ENCODE measurements around the gene WIZ. TPM values are rescaled to one million over a fixed set of nuclear protein-coding genes. Genes with fewer than 3 reads are reported as not detected.
"Not testable (repeated sequence)": the region's sequence is repeated elsewhere in the genome, so short reads cannot be mapped to it uniquely, and the experiment has no call there.

The WIZ gene
- total RNA-seq, 1 experiment from 2014 or later = 24.3 TPM

DNA sequence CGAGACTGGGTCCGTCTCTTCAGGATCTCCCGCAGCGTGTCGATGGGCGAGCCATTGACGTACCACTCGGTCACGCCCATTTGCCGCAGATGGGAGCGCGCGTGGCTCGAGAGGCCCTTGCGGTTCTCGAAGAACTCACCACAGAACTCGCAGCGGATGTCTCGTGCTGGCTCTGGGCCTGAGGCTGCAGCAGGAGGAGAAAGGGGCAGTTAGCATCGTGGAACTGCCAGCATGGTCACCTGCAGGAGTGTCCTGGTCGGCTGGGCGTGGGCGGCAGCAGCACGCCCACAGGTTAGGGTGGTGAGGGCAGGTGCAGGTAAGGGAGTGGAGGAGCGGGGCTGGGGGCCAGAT lies 22.4 kb downstream of the WIZ start:
- Histone ChIP-seq H3K4me3 (no peak overlapping the region), H3K9me3 (peaks cover 10% of the 10 kb centered on the region), H3K36me3 (peaks cover 93% of the 10 kb centered on the region), H3K27me3 (no peaks in the 10 kb centered on the region)
- DNase-seq = no peak

DNA sequence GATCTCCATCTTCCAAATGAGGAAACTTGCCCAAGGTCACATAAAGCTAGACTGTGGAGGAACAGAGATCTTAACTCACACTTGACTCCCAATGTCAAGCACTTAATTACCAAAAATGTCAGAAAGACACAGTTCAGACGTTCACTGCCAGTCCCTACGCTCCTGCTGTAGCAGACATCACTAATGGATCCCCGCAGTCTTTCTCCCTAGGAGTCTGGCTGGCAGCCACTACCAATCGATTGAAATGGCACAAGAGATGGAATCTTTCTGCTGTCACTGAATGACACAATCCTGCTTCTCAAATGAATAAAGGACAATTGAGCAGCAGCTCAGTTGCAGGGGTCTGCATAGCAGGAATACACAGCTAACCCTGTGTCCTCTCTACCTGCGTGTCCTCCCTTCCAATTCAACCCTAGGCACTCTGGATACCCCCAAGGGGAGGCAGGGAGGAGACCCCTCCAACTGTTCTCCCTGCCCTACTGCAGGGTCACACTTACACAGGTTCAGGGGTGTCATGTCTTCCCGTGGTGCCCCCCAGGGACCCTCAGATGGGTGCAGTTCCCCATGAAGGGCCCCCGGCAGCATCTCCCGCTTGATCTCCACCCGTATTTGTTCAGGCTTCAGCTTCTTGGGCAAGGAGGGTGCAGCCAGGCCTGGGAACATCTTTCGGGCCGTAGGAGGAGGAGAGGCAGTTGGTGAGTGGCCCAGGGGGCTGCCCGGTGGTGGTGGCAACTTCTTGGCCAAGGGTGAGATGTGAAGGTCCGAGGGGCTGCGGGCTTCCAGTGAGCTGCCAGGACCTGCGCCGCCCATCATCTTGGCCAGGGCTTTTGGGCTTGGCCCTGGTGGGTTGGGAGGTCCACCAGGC lies 23.0 kb downstream of the WIZ start:
- Histone ChIP-seq H3K27me3 (no peaks in the 10 kb centered on the region), H3K36me3 (peaks cover 90% of the 10 kb centered on the region), H3K4me3 (no peak overlapping the region), H3K9me3 (peaks cover 10% of the 10 kb centered on the region)
- no peak for DNase-seq

DNA sequence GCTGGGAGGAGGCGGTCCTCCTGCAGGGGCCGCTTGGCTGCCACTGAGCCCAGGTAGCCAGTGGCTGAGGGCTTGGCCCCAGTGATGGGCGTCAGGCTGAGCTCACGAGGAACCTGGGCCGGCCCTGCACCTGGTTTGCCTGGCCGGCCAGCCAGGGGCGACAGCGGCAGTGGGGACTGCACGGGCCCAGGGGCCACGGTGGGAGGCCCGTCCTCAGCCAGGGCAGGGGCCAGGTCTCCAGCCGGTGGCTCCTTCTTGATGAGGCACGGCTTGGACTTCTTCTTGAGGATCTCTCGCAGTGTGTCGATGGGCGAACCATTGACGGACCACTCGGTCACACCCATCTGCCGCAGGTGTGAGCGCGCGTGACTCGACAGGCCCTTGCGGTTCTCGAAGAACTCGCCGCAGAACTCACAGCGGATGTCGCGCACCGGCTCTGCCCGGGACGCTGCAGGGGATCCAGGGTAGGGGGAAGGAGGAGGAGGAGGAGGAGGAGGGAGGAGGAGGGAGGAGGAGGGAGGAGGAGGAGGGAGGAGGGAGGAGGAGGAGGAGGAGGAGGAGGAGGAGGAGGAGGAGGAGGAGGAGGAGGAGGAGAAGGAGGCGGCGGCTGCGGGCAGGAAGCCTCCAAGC lies 24.3 kb downstream of the WIZ start:
- Histone ChIP-seq H3K36me3 (peaks cover 84% of the 10 kb centered on the region), H3K4me3 (no peak overlapping the region), H3K27me3 (no peaks in the 10 kb centered on the region), H3K9me3 (peaks cover 10% of the 10 kb centered on the region)
- no peak for DNase-seq

DNA sequence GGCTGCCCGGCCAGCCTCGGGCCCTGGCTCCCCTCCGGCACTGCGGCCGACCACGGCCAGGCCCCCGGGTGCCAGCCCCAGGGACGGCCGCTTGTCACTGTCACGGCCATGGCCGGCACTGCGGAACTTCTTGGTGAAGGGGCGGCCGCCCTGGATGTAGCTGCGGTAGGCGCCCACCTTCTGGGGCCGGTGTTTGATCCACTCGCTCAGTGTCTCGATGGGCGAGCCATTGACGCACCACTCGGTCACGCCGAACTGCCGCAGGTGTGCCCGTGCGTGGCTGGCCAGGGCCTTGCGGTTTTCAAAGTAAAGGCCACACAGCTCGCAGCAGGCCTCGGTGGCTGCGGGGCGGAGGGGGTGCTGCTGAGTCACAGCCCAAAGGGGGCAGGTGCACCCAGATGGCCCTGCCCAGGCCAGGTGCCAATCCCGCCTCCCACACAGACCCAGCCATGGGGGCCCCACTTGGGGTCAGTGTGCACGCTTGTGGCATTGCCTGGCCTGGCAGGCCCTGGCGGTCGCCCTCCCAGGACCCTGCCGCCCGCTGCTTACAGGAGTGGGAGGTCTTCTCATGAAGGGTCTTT lies 25.0 kb downstream of the WIZ start:
- no peak for DNase-seq
- Histone ChIP-seq H3K4me3 (no peak overlapping the region), H3K27me3 (no peaks in the 10 kb centered on the region), H3K9me3 (peaks cover 10% of the 10 kb centered on the region), H3K36me3 (peaks cover 77% of the 10 kb centered on the region)

DNA sequence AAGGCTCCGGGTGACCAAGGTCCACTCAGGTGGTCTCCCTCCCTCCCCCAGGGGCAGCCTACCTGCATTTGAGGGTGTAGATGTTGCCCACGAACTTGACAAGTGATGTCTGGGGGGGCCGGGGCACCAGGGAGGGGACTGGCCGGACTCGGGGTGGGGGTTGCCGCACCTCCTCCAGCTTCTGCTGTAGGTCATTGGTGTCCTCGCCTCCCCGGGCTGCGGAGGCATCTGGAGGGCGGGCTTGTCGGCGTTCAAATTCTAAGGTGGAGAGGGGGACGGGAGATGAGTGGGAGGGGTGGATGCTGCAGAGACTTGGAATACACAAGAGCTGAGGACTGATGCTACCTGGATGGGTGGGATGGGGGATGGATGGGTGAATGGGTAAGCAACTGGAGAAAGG lies 25.6 kb downstream of the WIZ start:
- no peak for DNase-seq
- peaks cover 10% of the 10 kb centered on the region for H3K9me3 ChIP-seq
- peaks cover 71% of the 10 kb centered on the region for H3K36me3 ChIP-seq
- H3K4me3 ChIP-seq = no peak overlapping the region
- no peaks in the 10 kb centered on the region for H3K27me3 ChIP-seq

DNA sequence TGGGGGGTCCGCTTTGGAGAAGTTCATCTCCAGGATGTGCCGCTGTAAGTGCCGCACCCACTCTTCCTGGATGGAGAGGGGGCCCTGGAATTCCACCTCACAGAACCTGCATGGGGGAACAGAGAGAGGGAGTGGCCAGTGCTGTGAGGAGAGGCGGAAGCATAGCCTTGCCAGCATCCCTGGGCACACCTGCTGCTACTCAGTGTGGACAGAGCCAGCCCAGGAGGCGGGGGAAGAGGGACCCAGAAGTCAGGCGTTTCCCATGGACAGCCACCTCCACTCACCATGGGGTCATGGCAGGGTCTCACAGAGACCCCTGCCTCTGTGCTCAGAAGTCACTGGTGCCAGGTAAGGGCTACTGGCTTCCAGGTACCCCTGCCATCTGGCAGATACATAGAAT lies 26.6 kb downstream of the WIZ start:
- Histone ChIP-seq H3K9me3 (peaks cover 10% of the 10 kb centered on the region), H3K4me3 (no peak overlapping the region), H3K27me3 (no peaks in the 10 kb centered on the region), H3K36me3 (peaks cover 61% of the 10 kb centered on the region)
- DNase-seq = no peak

DNA sequence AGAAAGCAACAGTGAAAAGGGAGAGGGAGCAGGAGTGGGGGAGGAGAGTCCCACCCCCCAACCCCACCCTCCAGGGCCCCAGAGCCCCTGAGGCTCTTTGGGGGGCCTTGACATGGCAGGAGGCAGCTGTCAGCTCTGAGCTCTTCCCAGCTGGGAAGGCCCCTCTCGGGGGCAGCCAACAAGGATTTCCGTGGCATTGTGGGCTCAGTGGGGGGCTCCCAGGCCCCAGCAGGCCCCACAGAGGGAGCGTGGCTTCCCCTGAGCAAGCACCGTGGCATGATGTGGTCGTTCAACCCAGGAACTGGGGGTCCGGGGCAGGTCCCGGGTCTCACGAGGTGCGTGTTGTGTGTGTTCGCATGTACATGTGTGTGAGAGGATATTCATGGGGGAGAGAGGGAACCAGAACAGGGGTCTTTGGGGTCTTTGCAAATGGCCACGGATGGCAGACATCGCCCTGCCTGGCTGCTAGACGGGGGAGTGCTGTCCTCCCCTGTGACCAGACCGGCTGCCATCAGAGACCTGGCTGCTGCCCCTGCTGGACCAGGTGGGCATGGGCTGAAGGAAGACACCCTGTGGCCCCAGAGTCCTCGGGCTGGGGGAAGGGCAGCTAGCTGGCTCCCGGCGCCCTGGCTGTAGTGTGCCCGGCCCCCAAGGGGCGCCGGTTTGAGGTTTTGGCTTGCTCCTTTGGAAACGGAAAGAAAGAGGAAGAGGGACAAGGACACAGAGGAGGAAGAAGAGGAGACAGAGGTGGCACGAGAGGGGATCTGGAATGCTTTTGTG lies 27.3 kb downstream of the WIZ start:
- Histone ChIP-seq H3K4me3 (no peak overlapping the region), H3K36me3 (peaks cover 57% of the 10 kb centered on the region), H3K27me3 (no peaks in the 10 kb centered on the region), H3K9me3 (peaks cover 10% of the 10 kb centered on the region)
- no peak for DNase-seq

DNA sequence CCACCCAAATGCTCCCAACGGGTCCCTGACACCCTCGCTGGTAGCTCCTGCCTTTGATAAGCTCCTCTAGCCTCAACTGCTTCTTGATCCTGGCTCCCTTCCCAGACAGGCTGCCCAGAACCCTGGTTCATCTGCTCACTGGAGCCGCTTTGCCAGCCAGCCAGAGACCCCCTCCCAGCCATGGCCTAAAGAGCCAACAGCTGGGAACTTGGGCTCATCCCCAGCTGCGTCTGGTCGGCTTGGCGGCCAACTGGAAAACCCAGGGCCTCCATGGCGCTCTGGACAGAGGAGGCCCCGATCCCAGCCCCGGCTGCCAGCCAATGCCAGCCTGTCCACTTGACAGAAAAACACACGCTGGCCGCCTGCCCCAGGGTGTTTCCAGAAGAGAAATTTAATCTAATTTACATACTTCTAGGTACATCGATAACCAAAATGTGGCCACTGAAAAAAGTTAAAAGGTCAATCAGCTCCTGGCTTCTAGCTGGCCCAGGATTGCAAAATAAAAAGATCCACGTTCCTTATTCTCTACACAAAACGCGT lies 28.0 kb downstream of the WIZ start:
- Histone ChIP-seq H3K36me3 (peaks cover 57% of the 10 kb centered on the region), H3K9me3 (peaks cover 10% of the 10 kb centered on the region), H3K27me3 (no peaks in the 10 kb centered on the region), H3K4me3 (no peak overlapping the region)
- peak; percentile 91 for DNase-seq

DNA sequence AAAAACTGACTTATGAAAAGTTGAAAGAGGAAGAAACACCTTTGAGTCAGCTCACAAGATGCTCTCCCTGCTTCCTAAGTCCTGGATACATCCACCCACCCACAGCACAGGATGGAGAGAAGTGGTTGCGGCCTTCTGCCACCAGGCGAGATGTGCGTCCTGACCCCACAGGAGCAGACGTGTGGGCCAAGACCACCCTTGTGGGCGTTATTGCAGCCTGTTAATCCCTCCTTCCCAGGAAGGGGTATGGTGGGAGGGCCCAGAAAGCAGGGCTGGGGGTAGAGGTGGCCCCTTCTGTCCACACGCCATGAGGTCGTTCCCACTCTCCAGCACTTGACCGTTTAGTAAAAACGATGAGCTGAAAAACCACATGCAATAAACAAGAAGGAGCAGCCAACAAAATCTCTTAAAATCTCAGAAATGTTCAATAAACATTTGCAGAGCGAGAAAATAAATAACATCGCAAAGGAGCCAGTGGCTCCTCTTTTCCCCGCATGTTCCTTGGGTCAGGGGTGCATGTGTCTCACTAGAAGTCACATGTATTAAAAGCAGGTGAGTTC lies 28.5 kb downstream of the WIZ start:
- peaks cover 57% of the 10 kb centered on the region for H3K36me3 ChIP-seq
- H3K27me3 ChIP-seq = no peaks in the 10 kb centered on the region
- H3K9me3 ChIP-seq = peaks cover 10% of the 10 kb centered on the region
- DNase-seq = no peak
- H3K4me3 ChIP-seq = no peak overlapping the region

DNA sequence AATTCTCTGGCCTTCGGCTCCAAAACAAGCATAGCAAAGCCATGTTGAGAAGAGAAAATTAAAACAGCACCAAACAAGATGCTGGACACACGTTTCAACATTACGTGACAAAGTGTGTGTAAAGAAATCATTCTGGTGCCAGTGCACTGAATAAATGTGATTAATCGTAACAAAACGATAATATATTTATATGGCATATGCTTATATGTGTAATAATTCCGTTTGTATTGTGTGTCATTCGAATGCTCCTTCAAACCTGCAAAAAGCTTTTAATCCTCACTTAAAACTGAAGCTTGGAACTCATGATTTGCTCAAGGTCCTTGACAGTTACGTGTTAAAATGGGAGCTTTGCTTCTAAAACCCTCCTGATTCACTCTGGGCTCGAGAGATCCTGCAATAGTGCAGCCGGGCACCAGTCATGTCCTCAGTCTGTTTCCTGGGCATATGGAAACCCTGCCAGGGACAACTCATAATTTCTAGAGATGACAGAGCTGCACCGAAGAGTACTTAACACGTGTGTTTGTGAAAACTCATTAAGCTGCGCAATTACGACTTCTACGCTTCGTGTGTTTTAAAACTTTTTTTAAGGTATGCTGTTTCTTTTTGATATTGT lies 30.2 kb downstream of the WIZ start:
- H3K4me3 ChIP-seq = peak overlapping the region; percentile 90
- no peaks in the 10 kb centered on the region for H3K27me3 ChIP-seq
- peaks cover 10% of the 10 kb centered on the region for H3K9me3 ChIP-seq
- peaks cover 59% of the 10 kb centered on the region for H3K36me3 ChIP-seq
- DNase-seq = peak; percentile 68

DNA sequence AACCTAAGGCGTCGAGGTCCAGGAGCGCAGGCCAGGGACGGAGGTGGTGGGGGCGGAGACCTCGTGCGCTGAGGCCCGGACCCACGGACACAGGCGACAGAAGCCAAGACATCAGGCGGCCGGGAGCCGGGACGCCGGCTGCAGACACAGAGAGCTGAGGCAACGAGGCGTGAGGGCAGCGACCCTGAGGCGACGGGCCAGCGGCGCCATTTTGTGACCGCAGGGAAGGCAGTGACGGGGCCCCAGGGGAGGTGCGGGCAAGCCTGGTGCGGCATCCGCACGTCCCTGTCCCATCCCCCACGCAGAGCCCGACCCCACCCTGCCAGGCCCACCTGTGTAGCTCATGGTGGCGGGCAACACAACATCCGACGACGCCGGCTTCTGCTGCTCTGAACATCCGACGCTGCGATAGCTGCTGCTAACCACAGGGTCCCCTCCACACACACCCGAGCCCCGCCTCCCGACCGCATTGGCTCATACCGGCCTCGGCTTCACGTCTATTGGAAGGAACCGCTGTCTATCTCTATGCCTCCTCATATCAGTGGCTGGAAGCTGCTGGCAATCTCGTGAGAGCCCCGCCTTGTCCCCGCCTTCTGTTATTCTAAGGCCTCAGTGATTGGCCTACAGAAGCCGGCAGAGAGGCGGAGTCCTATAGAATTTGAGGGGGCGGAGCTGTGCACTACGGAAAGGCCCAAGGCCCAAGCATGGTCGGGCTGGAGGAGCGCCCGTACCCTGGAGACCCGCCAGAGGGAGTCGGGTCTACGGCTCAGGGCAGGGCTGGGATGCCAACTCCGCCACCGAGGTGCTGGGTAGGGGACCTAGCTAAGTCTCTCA lies 31.0 kb downstream of the WIZ start, which contains the start of gene AKAP8L:
AKAP8L (minus strand) TSS at position 410 of the 834 bp plus-strand sequence; CDS start at position 345, 65 bp downstream.
- Histone ChIP-seq H3K9me3 (peaks cover 8% of the 10 kb centered on the region), H3K4me3 (peak within 1 kb of the TSS; percentile 90), H3K36me3 (peaks cover 54% of the 10 kb centered on the region), H3K27me3 (no peaks in the 10 kb centered on the region)
- DNase-seq = peak; percentile 100

DNA sequence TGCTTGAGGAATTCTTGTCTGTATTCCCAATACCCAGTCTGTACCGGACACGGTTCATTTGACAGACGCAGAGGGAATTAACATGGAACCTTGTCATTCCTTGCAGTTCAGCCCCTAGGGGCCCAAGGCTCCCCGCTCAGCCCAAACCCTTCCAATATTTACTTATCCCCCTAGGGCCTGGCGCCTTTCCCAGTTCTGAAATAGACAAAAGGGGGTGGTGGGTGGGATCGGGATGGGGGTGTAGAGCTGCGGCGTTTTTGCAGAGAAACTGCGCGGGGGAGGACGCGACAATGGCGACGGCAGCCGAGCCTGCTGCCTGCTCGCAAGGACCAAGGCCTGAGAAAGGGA lies 31.6 kb downstream of the WIZ start:
- peaks cover 53% of the 10 kb centered on the region for H3K36me3 ChIP-seq
- DNase-seq = peak; percentile 56
- H3K4me3 ChIP-seq = peak overlapping the region; percentile 90
- H3K27me3 ChIP-seq = no peaks in the 10 kb centered on the region
- H3K9me3 ChIP-seq = peaks cover 2% of the 10 kb centered on the region

DNA sequence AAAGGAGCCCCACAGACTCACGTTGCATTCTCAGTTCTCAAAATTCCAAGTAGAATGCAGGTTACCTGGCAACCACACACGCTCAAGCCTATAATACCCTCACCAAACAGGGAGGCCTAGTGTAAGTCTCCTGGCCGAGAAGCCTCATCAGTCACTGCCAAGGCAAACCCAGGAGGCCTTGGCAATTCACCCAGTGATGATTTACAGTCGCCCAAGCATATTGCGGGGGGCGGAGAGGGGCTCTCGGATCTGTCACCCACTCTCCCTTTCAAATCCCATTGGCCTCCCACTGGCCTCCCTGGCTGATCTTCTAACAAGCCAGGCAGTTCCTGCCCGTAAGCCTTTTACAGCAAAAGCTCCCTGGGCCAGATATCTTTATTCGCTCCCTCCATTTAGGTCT lies 32.1 kb downstream of the WIZ start:
- Histone ChIP-seq H3K27me3 (no peaks in the 10 kb centered on the region), H3K4me3 (peak overlapping the region; percentile 90), H3K9me3 (no peaks in the 10 kb centered on the region), H3K36me3 (peaks cover 51% of the 10 kb centered on the region)
- DNase-seq = peak; percentile 64

DNA sequence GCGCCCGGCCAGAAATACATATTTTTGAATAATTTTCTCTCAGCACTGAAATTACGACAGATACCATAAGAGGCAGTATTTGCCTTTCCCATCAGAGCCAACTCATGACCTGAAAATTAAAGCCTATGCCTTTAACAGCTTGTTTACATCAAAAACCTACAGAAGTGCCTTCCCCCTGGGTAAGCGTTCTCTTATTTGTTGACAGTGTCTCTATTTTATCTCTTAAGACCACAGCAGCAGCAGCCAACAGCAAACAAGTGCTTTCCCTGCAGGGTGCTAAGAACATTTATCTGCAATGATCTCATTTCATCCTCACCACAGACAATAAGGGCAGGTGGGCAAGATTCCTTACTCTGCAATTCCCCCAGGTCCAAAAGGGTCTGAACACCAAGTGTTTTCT lies 36.9 kb downstream of the WIZ start:
- no peak for DNase-seq
- peaks cover 83% of the 10 kb centered on the region for H3K36me3 ChIP-seq
- no peaks in the 10 kb centered on the region for H3K27me3 ChIP-seq
- no peaks in the 10 kb centered on the region for H3K9me3 ChIP-seq
- no peak overlapping the region for H3K4me3 ChIP-seq

DNA sequence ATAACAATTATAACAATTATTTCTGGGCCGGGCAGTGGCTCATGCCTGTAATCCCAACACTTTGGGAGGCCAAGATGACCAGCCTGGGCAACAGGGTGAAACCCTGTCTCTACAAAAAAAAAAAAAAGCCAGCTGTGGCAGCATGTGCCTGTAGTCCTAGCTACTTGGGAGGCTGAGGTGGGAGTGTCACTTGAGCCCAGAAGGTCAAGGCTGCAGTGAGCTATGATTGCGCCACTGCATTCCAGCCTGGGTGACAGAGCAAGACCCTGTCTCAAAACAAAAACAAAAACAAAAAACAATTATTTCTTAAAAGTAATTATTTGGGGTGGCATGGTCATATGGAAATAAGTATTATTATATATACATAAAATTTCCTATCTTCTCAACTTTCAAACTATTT lies 38.4 kb downstream of the WIZ start:
- not testable (repeated sequence) for DNase-seq, H3K27me3 ChIP-seq, H3K9me3 ChIP-seq, H3K4me3 ChIP-seq
- peaks cover 77% of the 10 kb centered on the region for H3K36me3 ChIP-seq

All from MG63 (cell line).